Keratinocyte (primary cell): ENCODE measurements around the gene TAGLN3. TPM values are rescaled to one million over a fixed set of nuclear protein-coding genes. Genes with fewer than 3 reads are reported as not detected.

Source experiments
- DNase-seq: peaks from one replicate; pipeline ENCODE4 v3.0.0-alpha.2; 2011; ENCODE audit warnings: low read depth, missing footprints, low spot score
- FAIRE-seq: peaks from 2 replicates; lab custom pipeline; 2011; peaks lifted over from hg19 to GRCh38; lab: Jason Lieb, UNC
- H2AFZ ChIP-seq: 2 replicates; pipeline ENCODE4 v1.6.0; 2012; ENCODE audit warnings: low read length, control low read depth, inconsistent platforms; ENCODE audit not compliant: control insufficient read depth
- H3K27ac ChIP-seq: 2 replicates; pipeline ENCODE4 v1.5.1; 2011; ENCODE audit warnings: low read length; ENCODE audit not compliant: control insufficient read depth, insufficient read depth
- H3K27me3 ChIP-seq: 3 replicates; pipeline ENCODE4 v1.6.0; 2011; ENCODE audit warnings: low read length; ENCODE audit not compliant: control insufficient read depth, insufficient read depth; ENCODE audit errors: extremely low read depth
- H3K36me3 ChIP-seq, 2 experiments: 2 replicates in 1 of 2; 3 replicates in 1 of 2; pipeline ENCODE4 v1.5.1; 2011; ENCODE audit warnings: low read length in 2 of 2, mild to moderate bottlenecking in 1 of 2; ENCODE audit not compliant: control insufficient read depth in 2 of 2, insufficient read depth in 2 of 2; ENCODE audit errors: extremely low read depth in 1 of 2
- H3K4me1 ChIP-seq: 3 replicates; pipeline ENCODE4 v1.5.1; 2011; ENCODE audit warnings: low read length; ENCODE audit not compliant: control insufficient read depth, insufficient read depth; ENCODE audit errors: extremely low read depth
- H3K4me2 ChIP-seq: 3 replicates; pipeline ENCODE4 v1.6.0; 2011; ENCODE audit warnings: low read depth, low read length; ENCODE audit not compliant: control insufficient read depth, insufficient read depth; ENCODE audit errors: extremely low read depth
- H3K4me3 ChIP-seq, 3 experiments: fragments of 200-600 bp in 1 of 3; sonication (generic) in 1 of 3; 2 replicates in 2 of 3; 3 replicates in 1 of 3; pipeline ENCODE4 v1.5.1; 2011 to 2016; ENCODE audit warnings: low read length in 3 of 3, mild to moderate bottlenecking in 3 of 3, control low read depth in 2 of 3, inconsistent platforms in 1 of 3, low read depth in 1 of 3, mixed read lengths in 1 of 3, mixed run types in 1 of 3, moderate library complexity in 1 of 3; ENCODE audit not compliant: control insufficient read depth in 2 of 3, insufficient read depth in 2 of 3; ENCODE audit errors: extremely low read depth in 1 of 3
- H3K79me2 ChIP-seq: 2 replicates; pipeline ENCODE4 v1.6.0; 2012; ENCODE audit warnings: low read length; ENCODE audit not compliant: control insufficient read depth, insufficient read depth
- H3K9ac ChIP-seq: 3 replicates; pipeline ENCODE4 v1.6.0; 2011; ENCODE audit warnings: low read length; ENCODE audit not compliant: control insufficient read depth, insufficient read depth; ENCODE audit errors: extremely low read depth
- H3K9me1 ChIP-seq: 3 replicates; pipeline ENCODE4 v1.6.0; 2011; ENCODE audit warnings: low read length; ENCODE audit not compliant: control insufficient read depth, insufficient read depth; ENCODE audit errors: extremely low read depth
- H3K9me3 ChIP-seq: 2 replicates; pipeline ENCODE4 v1.5.1; 2012; ENCODE audit warnings: low read depth, low read length; ENCODE audit not compliant: control insufficient read depth
- H4K20me1 ChIP-seq: 3 replicates; pipeline ENCODE4 v1.6.0; 2011; ENCODE audit warnings: low read length; ENCODE audit not compliant: control insufficient read depth, insufficient read depth; ENCODE audit errors: extremely low read depth
- CTCF ChIP-seq, 3 experiments: IDR thresholded peaks in 1 of 3; conservative IDR thresholded peaks in 1 of 3; optimal IDR thresholded peaks in 1 of 3; 2 replicates in 2 of 3; 3 replicates in 1 of 3; pipeline versions ENCODE3 to v1.5.1; 2011; ENCODE audit warnings: low read length in 3 of 3, mild to moderate bottlenecking in 3 of 3, moderate library complexity in 2 of 3, control low read depth in 1 of 3, inconsistent platforms in 1 of 3; ENCODE audit not compliant: insufficient read depth in 2 of 3; ENCODE audit errors: extremely low read depth in 1 of 3
- EZH2 ChIP-seq: IDR thresholded peaks from one replicate; pipeline ENCODE4 v1.6.1; 2012; ENCODE audit warnings: inconsistent platforms, mild to moderate bottlenecking, low read length, moderate library complexity
- dilution Hi-C: fragments of 300-500 bp; cut with MboI; formaldehyde crosslinking; loops from one replicate; pipeline ENCODE4 v1.7.0; 2020; ENCODE audit warnings: low sequenced_read_pairs; ENCODE audit not compliant: extremely low pct_ligation_motif_present
- polyA plus RNA-seq, 5 experiments: library from polyadenylated mRNA; depleted of rRNA in 3 of 5; stranded (reverse) in 3 of 5; stranded (forward) in 1 of 5; unstranded in 1 of 5; fragments of >200 nt; gene quantifications; 1 replicate in 1 of 5; 2 replicates in 3 of 5; 3 replicates in 1 of 5; pipeline versions ENCODE4 v1.2.1 to v1.2.3, GENCODE V29; 2011 to 2012; ENCODE audit warnings: missing spikeins in 2 of 5, low read depth in 1 of 5, low replicate concordance in 1 of 5

Gene TAGLN3
- polyA plus RNA-seq, 1 donor (not counting 4 experiments of a cell fraction or from before 2014, with no cell fraction given): 8.9 TPM

GRCh38 chr3:111952866-111953450 is 45.8 kb upstream of the TAGLN3 start:
- FAIRE-seq: no peak
- H3K27me3 ChIP-seq: no peaks in the 10 kb centered on the region
- DNase-seq: no peak
- no peaks in the 10 kb centered on the region for H3K79me2 ChIP-seq
- H3K9me1 ChIP-seq: no peaks in the 10 kb centered on the region
- H3K36me3 ChIP-seq: peaks cover 26 to 43% of the 10 kb centered on the region in 2 experiments
- H3K9ac ChIP-seq: no peak overlapping the region
- H3K4me1 ChIP-seq: no peaks in the 10 kb centered on the region
- H2AFZ ChIP-seq: no peak overlapping the region
- no peak overlapping the region for H3K27ac ChIP-seq
- no peak overlapping the region for H3K4me3 ChIP-seq
- no peak for TF ChIP-seq CTCF (optimal IDR thresholded peaks at IDR 0.05 in 1 of 3, IDR thresholded peaks at IDR 0.05 in 1 of 3, conservative IDR thresholded peaks at IDR 0.05 in 1 of 3; ENCODE audit: extremely low read depth in 1 of 3, insufficient read depth in 2 of 3, low read length in 3 of 3)
- TF ChIP-seq EZH2: no peak
- H4K20me1 ChIP-seq: no peaks in the 10 kb centered on the region
- no peaks in the 10 kb centered on the region for H3K9me3 ChIP-seq
- dilution Hi-C loops: no loop called here
- no peak overlapping the region for H3K4me2 ChIP-seq

- no peaks in the 10 kb centered on the region for H4K20me1 ChIP-seq
- no peaks in the 10 kb centered on the region for H3K79me2 ChIP-seq
- no peaks in the 10 kb centered on the region for H3K4me1 ChIP-seq
- peaks cover 29 to 50% of the 10 kb centered on the region in 2 experiments for H3K36me3 ChIP-seq
- TF ChIP-seq CTCF (optimal IDR thresholded peaks at IDR 0.05 in 1 of 3, IDR thresholded peaks at IDR 0.05 in 1 of 3, conservative IDR thresholded peaks at IDR 0.05 in 1 of 3; ENCODE audit: extremely low read depth in 1 of 3, insufficient read depth in 2 of 3, low read length in 3 of 3) (no peak), EZH2 (no peak)
- H3K9me3 ChIP-seq: no peaks in the 10 kb centered on the region
- no peak overlapping the region for H2AFZ ChIP-seq
- FAIRE-seq (no peak), DNase-seq (no peak)
- H3K4me3 ChIP-seq: no peak overlapping the region
- no peaks in the 10 kb centered on the region for H3K9me1 ChIP-seq
- no peak overlapping the region for H3K27ac ChIP-seq
- H3K9ac ChIP-seq: no peak overlapping the region
- H3K27me3 ChIP-seq: no peaks in the 10 kb centered on the region
- H3K4me2 ChIP-seq: no peak overlapping the region
- dilution Hi-C loops: no loop called here
These were observed 44.3 kb upstream of the TAGLN3 start for GRCh38 chr3:111954228-111954990.
